PC-9 (cell line): Measurements from ENCODE around the gene STRN4. TPM values are rescaled to one million over a fixed set of nuclear protein-coding genes. Genes with fewer than 3 reads are reported as not detected.

Experiments
- BruUV-seq: library from RNA; stranded (reverse); fragments of 400-500 nt; replicated peaks from 2 replicates; lab custom pipeline; 2021; lab: Mats Ljungman, UMichigan
- CTCF ChIA-PET: fragments of 300-600 bp; sonication (Branson Sonifier 250); formaldehyde crosslinking; loops from one replicate; lab custom pipeline; 2022; ENCODE audit warnings: antibody characterized with exemption; lab: Charles Lee
- POLR2A ChIA-PET: fragments of 300-600 bp; sonication (Branson Sonifier 250); formaldehyde crosslinking; loops from one replicate; lab custom pipeline; 2022; ENCODE audit warnings: antibody characterized with exemption; ENCODE audit not compliant: unreplicated experiment; lab: Charles Lee
- DNase-seq, 2 experiments: peaks; one replicate each; pipeline versions ENCODE4 v3.0.0 to v3.0.0-alpha.2; 2015 to 2022; ENCODE audit warnings: mixed read lengths in 1 of 2
- H2AFZ ChIP-seq: fragments of 200-600 bp; sonication (generic); 2 replicates; pipeline ENCODE4 v1.8.1; 2017; ENCODE audit warnings: antibody characterized with exemption
- H3F3A ChIP-seq: fragments of 200-600 bp; sonication (generic); 2 replicates; pipeline ENCODE4 v1.8.1; 2017; ENCODE audit warnings: antibody characterized with exemption, mild to moderate bottlenecking, low read depth; ENCODE audit not compliant: insufficient read depth
- H3K27ac ChIP-seq: fragments of 200-600 bp; sonication (generic); 2 replicates; pipeline ENCODE4 v1.6.1; 2016; ENCODE audit warnings: mixed run types
- H3K27me3 ChIP-seq: fragments of 200-600 bp; sonication (generic); 2 replicates; pipeline ENCODE4 v1.6.1; 2016; ENCODE audit warnings: low read depth, mixed run types; ENCODE audit not compliant: insufficient read depth
- H3K36me3 ChIP-seq: fragments of 200-600 bp; sonication (generic); 2 replicates; pipeline ENCODE4 v1.6.1; 2016; ENCODE audit warnings: low read depth, mixed run types
- H3K4me1 ChIP-seq: fragments of 200-600 bp; sonication (generic); replicated peaks from 2 replicates; pipeline ENCODE4 v1.6.1; 2016; ENCODE audit warnings: mixed run types; ENCODE audit not compliant: insufficient read depth
- H3K4me2 ChIP-seq: fragments of 200-600 bp; sonication (generic); 2 replicates; pipeline ENCODE4 v1.6.1; 2017; ENCODE audit warnings: mixed run types
- H3K4me3 ChIP-seq: fragments of 200-600 bp; sonication (generic); 2 replicates; pipeline ENCODE4 v1.6.1; 2016; ENCODE audit warnings: mixed run types
- H3K79me2 ChIP-seq: fragments of 200-600 bp; sonication (generic); 2 replicates; pipeline ENCODE4 v1.6.1; 2017; ENCODE audit warnings: low read depth, mixed run types
- H3K9me2 ChIP-seq: fragments of 200-600 bp; sonication (generic); 2 replicates; pipeline ENCODE4 v1.8.1; 2017; ENCODE audit warnings: mild to moderate bottlenecking; ENCODE audit not compliant: insufficient read depth
- H3K9me3 ChIP-seq: fragments of 200-600 bp; sonication (generic); 2 replicates; pipeline ENCODE4 v1.8.1; 2016; ENCODE audit warnings: low read depth; ENCODE audit not compliant: insufficient read depth
- H4K20me1 ChIP-seq: fragments of 200-600 bp; sonication (generic); 2 replicates; pipeline ENCODE4 v1.8.1; 2017; ENCODE audit not compliant: insufficient read depth
- EZH2 ChIP-seq: fragments of 200-600 bp; sonication (generic); IDR thresholded peaks from 2 replicates; pipeline ENCODE4 v1.8.0; 2017; ENCODE audit warnings: antibody characterized with exemption, low read depth
- intact Hi-C: fragments of 100-400 bp; cut with micrococcal nuclease; formaldehyde crosslinking; loops from one replicate; pipeline ENCODE4 v1.10.0; 2022; ENCODE audit not compliant: unreplicated experiment
- total RNA-seq: library from RNA; stranded (reverse); gene quantifications from 2 replicates; pipeline ENCODE4 v1.2.3, GENCODE V29; 2021
- TF ChIP-seq, protein P1 (sequence below): fragments of 200-600 bp; sonication (generic); conservative IDR thresholded peaks from 2 replicates; pipeline ENCODE4 v1.6.1; 2017; ENCODE audit warnings: mixed run types, antibody characterized with exemption, mild to moderate bottlenecking, moderate library complexity

Gene STRN4
- total RNA-seq, 1 experiment from 2014 or later = 93.3 TPM

- no peak overlapping the region for H2AFZ ChIP-seq
- intact Hi-C loops = loop anchor here (5.0 kb wide), 1 partner anchor 54 kb away; the partner anchor contains the start of gene SLC1A5
- H3K27ac ChIP-seq = peak overlapping the region; percentile 34
- peak overlapping the region; percentile 72 for H3K4me2 ChIP-seq
- no peaks in the 10 kb centered on the region for H3K9me3 ChIP-seq
- POLR2A ChIA-PET = interaction anchor here (0.6 to 0.7 kb wide), 2 partner anchors 75 to 556 kb away, joined by 3 to 38 read pairs; no protein-coding TSS in a partner anchor
- no peaks in the 10 kb centered on the region for H3K9me2 ChIP-seq
- peaks cover 59% of the 10 kb centered on the region for H3K79me2 ChIP-seq
- peaks cover 41% of the 10 kb centered on the region for H3K36me3 ChIP-seq
- TF ChIP-seq EZH2 = no peak
- TF ChIP-seq, protein P1, sequence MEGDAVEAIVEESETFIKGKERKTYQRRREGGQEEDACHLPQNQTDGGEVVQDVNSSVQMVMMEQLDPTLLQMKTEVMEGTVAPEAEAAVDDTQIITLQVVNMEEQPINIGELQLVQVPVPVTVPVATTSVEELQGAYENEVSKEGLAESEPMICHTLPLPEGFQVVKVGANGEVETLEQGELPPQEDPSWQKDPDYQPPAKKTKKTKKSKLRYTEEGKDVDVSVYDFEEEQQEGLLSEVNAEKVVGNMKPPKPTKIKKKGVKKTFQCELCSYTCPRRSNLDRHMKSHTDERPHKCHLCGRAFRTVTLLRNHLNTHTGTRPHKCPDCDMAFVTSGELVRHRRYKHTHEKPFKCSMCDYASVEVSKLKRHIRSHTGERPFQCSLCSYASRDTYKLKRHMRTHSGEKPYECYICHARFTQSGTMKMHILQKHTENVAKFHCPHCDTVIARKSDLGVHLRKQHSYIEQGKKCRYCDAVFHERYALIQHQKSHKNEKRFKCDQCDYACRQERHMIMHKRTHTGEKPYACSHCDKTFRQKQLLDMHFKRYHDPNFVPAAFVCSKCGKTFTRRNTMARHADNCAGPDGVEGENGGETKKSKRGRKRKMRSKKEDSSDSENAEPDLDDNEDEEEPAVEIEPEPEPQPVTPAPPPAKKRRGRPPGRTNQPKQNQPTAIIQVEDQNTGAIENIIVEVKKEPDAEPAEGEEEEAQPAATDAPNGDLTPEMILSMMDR = no peak
- no TSS peak for BruUV-seq
- H3F3A ChIP-seq = peaks cover 58% of the 10 kb centered on the region
- H3K27me3 ChIP-seq = no peaks in the 10 kb centered on the region
- peaks cover 51% of the 10 kb centered on the region for H4K20me1 ChIP-seq
- H3K4me3 ChIP-seq = no peak overlapping the region
- DNase-seq = peak in 1 of 2 experiments; percentile 44
- H3K4me1 ChIP-seq = peaks cover 54% of the 10 kb centered on the region
- CTCF ChIA-PET = interaction anchor here (0.6 to 0.7 kb wide), 2 partner anchors 50 to 91 kb away, joined by 3 read pairs; no protein-coding TSS in a partner anchor
Measured at GRCh38 chr19:46733690-46734292, 12.5 kb downstream of the STRN4 start.

- Histone ChIP-seq H4K20me1 (peaks cover 49% of the 10 kb centered on the region), H2AFZ (no peak overlapping the region), H3K4me3 (no peak overlapping the region), H3K79me2 (peaks cover 58% of the 10 kb centered on the region), H3K36me3 (peaks cover 40% of the 10 kb centered on the region), H3K9me3 (no peaks in the 10 kb centered on the region), H3K4me2 (peak overlapping the region; percentile 72), H3K27me3 (no peaks in the 10 kb centered on the region), H3F3A (peaks cover 58% of the 10 kb centered on the region), H3K9me2 (no peaks in the 10 kb centered on the region), H3K4me1 (peaks cover 54% of the 10 kb centered on the region), H3K27ac (peak overlapping the region; percentile 83)
- intact Hi-C loops = loop anchor here (5.0 kb wide), 1 partner anchor 54 kb away; the partner anchor contains the start of gene SLC1A5
- ChIA-PET POLR2A (interaction anchor here (0.6 to 0.7 kb wide), 3 partner anchors 52 to 557 kb away, joined by 3 to 38 read pairs (median 3); no protein-coding TSS in a partner anchor), CTCF (interaction anchor here (0.7 kb wide), 1 partner anchor 92 kb away, joined by 3 read pairs; no protein-coding TSS in a partner anchor)
- peak; percentile 63 to 75 for DNase-seq
- BruUV-seq = no TSS peak
- TF ChIP-seq, protein P1 = no peak
- TF ChIP-seq EZH2 = no peak
Measured at GRCh38 chr19:46732966-46733689, 13.1 kb downstream of the STRN4 start.

- peaks cover 54% of the 10 kb centered on the region for H3K4me1 ChIP-seq
- DNase-seq = no peak
- H3K27me3 ChIP-seq = no peaks in the 10 kb centered on the region
- no TSS peak for BruUV-seq
- H3K9me3 ChIP-seq = no peaks in the 10 kb centered on the region
- peaks cover 36% of the 10 kb centered on the region for H3K36me3 ChIP-seq
- ChIA-PET CTCF (no interaction called here), POLR2A (interaction anchor here (0.6 kb wide), 1 partner anchor 26 kb away, joined by 3 read pairs; no protein-coding TSS in a partner anchor)
- no peaks in the 10 kb centered on the region for H3K9me2 ChIP-seq
- intact Hi-C loops = loop anchor here (5.0 kb wide), 1 partner anchor 55 kb away; the partner anchor contains the start of gene SLC1A5
- H3K4me2 ChIP-seq = peak overlapping the region; percentile 72
- H2AFZ ChIP-seq = no peak overlapping the region
- peak overlapping the region; percentile 83 for H3K27ac ChIP-seq
- peaks cover 53% of the 10 kb centered on the region for H3K79me2 ChIP-seq
- TF ChIP-seq EZH2 = no peak
- TF ChIP-seq, protein P1 = no peak
- H3F3A ChIP-seq = peaks cover 58% of the 10 kb centered on the region
- H3K4me3 ChIP-seq = no peak overlapping the region
- H4K20me1 ChIP-seq = peaks cover 53% of the 10 kb centered on the region
Measured at GRCh38 chr19:46732172-46732938, 13.9 kb downstream of the STRN4 start.
